HepG2 (cell line): ENCODE data around the gene SLC23A2.

Experiments used
- ADNP ChIP-seq: sonication (generic); formaldehyde crosslinking; IDR thresholded peaks from 2 replicates; pipeline ENCODE4 v1.4.0; 2020; ENCODE audit warnings: missing genetic modification reagents
- BCLAF1 ChIP-seq: fragments of 450-650 bp; IDR thresholded peaks from 2 replicates; pipeline ENCODE4 v1.6.1; 2017; ENCODE audit warnings: mild to moderate bottlenecking
- CEBPB ChIP-seq: IDR thresholded peaks from 2 replicates; pipeline ENCODE4 v1.6.1; 2011; ENCODE audit warnings: low read depth, low read length, improper control_type of control experiment, borderline replicate concordance
- CENPBD1 ChIP-seq: sonication (generic); formaldehyde crosslinking; IDR thresholded peaks from 2 replicates; pipeline ENCODE4 v1.8.0; 2022; ENCODE audit warnings: missing genetic modification reagents, low read depth, mild to moderate bottlenecking, borderline replicate concordance
- ESRRA ChIP-seq: sonication (generic); formaldehyde crosslinking; IDR thresholded peaks from 2 replicates; pipeline ENCODE4 v1.5.1; 2020; ENCODE audit warnings: mild to moderate bottlenecking, low read depth, missing genetic modification reagents
- FOXM1 ChIP-seq: sonication (generic); formaldehyde crosslinking; IDR thresholded peaks from 2 replicates; pipeline ENCODE4 v1.5.0; 2020; ENCODE audit warnings: missing genetic modification reagents
- LBX2 ChIP-seq: sonication (generic); formaldehyde crosslinking; IDR thresholded peaks from 2 replicates; pipeline ENCODE4 v1.5.0; 2020; ENCODE audit warnings: missing genetic modification reagents, mild to moderate bottlenecking, borderline replicate concordance
- MAX ChIP-seq: IDR thresholded peaks from 2 replicates; pipeline ENCODE4 v1.6.1; 2012; ENCODE audit warnings: inconsistent platforms
- ZBTB7A ChIP-seq: sonication (generic); formaldehyde crosslinking; IDR thresholded peaks from 2 replicates; pipeline ENCODE4 v1.8.0; 2022; ENCODE audit warnings: mild to moderate bottlenecking, missing genetic modification reagents
- ZSCAN20 ChIP-seq: sonication (generic); formaldehyde crosslinking; IDR thresholded peaks from 2 replicates; pipeline ENCODE4 v1.4.0; 2020; ENCODE audit warnings: missing genetic modification reagents, mild to moderate bottlenecking, borderline replicate concordance
- TF ChIP-seq, protein P1 (sequence below): sonication (generic); formaldehyde crosslinking; IDR thresholded peaks from 2 replicates; pipeline ENCODE4 v1.5.0; 2020; ENCODE audit warnings: mild to moderate bottlenecking, missing genetic modification reagents, moderate library complexity
- TF ChIP-seq, protein P2 (sequence below): IDR thresholded peaks from 2 replicates; pipeline ENCODE4 v1.6.1; 2016

GRCh38 chr20:4867051-4867450 is 134.3 kb downstream of the SLC23A2 start:
- TF ChIP-seq LBX2 (CRISPR knock-in tag) (no peak), FOXM1 (CRISPR knock-in tag) (no peak), BCLAF1 (no peak), MAX (no peak), CENPBD1 (CRISPR knock-in tag) (no peak), ADNP (CRISPR knock-in tag) (no peak), ZSCAN20 (no peak), CEBPB (no peak), ZBTB7A (CRISPR knock-in tag) (no peak), ESRRA (CRISPR knock-in tag) (no peak)
- TF ChIP-seq, protein P1, sequence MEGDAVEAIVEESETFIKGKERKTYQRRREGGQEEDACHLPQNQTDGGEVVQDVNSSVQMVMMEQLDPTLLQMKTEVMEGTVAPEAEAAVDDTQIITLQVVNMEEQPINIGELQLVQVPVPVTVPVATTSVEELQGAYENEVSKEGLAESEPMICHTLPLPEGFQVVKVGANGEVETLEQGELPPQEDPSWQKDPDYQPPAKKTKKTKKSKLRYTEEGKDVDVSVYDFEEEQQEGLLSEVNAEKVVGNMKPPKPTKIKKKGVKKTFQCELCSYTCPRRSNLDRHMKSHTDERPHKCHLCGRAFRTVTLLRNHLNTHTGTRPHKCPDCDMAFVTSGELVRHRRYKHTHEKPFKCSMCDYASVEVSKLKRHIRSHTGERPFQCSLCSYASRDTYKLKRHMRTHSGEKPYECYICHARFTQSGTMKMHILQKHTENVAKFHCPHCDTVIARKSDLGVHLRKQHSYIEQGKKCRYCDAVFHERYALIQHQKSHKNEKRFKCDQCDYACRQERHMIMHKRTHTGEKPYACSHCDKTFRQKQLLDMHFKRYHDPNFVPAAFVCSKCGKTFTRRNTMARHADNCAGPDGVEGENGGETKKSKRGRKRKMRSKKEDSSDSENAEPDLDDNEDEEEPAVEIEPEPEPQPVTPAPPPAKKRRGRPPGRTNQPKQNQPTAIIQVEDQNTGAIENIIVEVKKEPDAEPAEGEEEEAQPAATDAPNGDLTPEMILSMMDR (CRISPR knock-in tag), result no peak
- TF ChIP-seq, protein P2, sequence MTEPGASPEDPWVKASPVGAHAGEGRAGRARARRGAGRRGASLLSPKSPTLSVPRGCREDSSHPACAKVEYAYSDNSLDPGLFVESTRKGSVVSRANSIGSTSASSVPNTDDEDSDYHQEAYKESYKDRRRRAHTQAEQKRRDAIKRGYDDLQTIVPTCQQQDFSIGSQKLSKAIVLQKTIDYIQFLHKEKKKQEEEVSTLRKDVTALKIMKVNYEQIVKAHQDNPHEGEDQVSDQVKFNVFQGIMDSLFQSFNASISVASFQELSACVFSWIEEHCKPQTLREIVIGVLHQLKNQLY, result no peak
